A549 (cell line): ENCODE data around the gene PSD2. TPM values are rescaled to one million over a fixed set of nuclear protein-coding genes. Genes with fewer than 3 reads are reported as not detected.

Experiments
- ATAC-seq, 2 experiments: fragments of 200-7000 bp in 1 of 2; fragments of >200 bp in 1 of 2; cut with Nextera tagmentation in 1 of 2; cut with Tn5 transposase in 1 of 2; 3 replicates each; pipeline versions ENCODE4 v1.8.0 to v1.9.1; 2018 to 2020; ENCODE audit warnings: mild to moderate bottlenecking in 1 of 2, moderate library complexity in 1 of 2
- CTCF ChIA-PET: fragments of 300-600 bp; sonication (Branson Sonifier 250); formaldehyde crosslinking; extraction: SDS; loops from one replicate; lab custom pipeline; 2021; ENCODE audit warnings: antibody characterized with exemption, inconsistent platforms; lab: Yijun Ruan, JAX
- POLR2A ChIA-PET: fragments of 350-600 bp; formaldehyde crosslinking; extraction: SDS; loops from one replicate; lab custom pipeline; 2021; ENCODE audit warnings: antibody characterized with exemption, inconsistent platforms; lab: Yijun Ruan, JAX
- DNase-seq, 2 experiments: peaks; one replicate each; pipeline versions ENCODE4 v3.0.0 to v3.0.0-alpha.2; 2011 to 2016; ENCODE audit warnings: low read depth in 1 of 2, low spot score in 1 of 2
- FAIRE-seq: peaks from 2 replicates; lab custom pipeline; 2011; peaks lifted over from hg19 to GRCh38; lab: Jason Lieb, UNC
- H3K27ac ChIP-seq, 2 experiments: fragments of >200 bp; sonication (Bioruptor Twin); formaldehyde crosslinking; 3 replicates each; pipeline ENCODE4 v1.5.1; 2016 to 2017
- H3K4me1 ChIP-seq: fragments of >200 bp; sonication (Bioruptor Twin); formaldehyde crosslinking; 3 replicates; pipeline ENCODE4 v1.6.1; 2016
- H3K4me2 ChIP-seq: fragments of >200 bp; sonication (Bioruptor Twin); formaldehyde crosslinking; 3 replicates; pipeline ENCODE4 v1.6.1; 2016
- H3K4me3 ChIP-seq: fragments of >200 bp; sonication (Bioruptor Twin); formaldehyde crosslinking; 3 replicates; pipeline ENCODE4 v1.5.1; 2016
- H3K9me3 ChIP-seq: fragments of >200 bp; sonication (Bioruptor Twin); formaldehyde crosslinking; 3 replicates; pipeline ENCODE4 v1.6.1; 2016
- CBX8 ChIP-seq: fragments of 200-600 bp; sonication (generic); IDR thresholded peaks from 2 replicates; pipeline ENCODE4 v1.6.1; 2016
- CEBPB ChIP-seq, 2 experiments: fragments of >200 bp in 1 of 2; sonication (Bioruptor Twin) in 1 of 2; formaldehyde crosslinking in 1 of 2; IDR thresholded peaks; 2 replicates each; pipeline ENCODE4 v1.6.1; 2012 to 2016
- E2F6 ChIP-seq: IDR thresholded peaks from 2 replicates; pipeline ENCODE4 v1.6.1; 2012; ENCODE audit warnings: low read depth, borderline replicate concordance
- ELK1 ChIP-seq: fragments of 150-350 bp; IDR thresholded peaks from 2 replicates; pipeline ENCODE4 v1.6.1; 2014; ENCODE audit warnings: low read depth, mild to moderate bottlenecking, low read length
- ESRRA ChIP-seq: fragments of 150-350 bp; IDR thresholded peaks from 2 replicates; pipeline ENCODE4 v1.6.1; 2014; ENCODE audit warnings: mild to moderate bottlenecking, low read length, borderline replicate concordance
- HMGXB4 ChIP-seq: fragments of 250-450 bp; sonication (Bioruptor Pico); IDR thresholded peaks from 2 replicates; pipeline ENCODE4 v1.5.0; 2021; ENCODE audit warnings: mild to moderate bottlenecking, moderate library complexity, borderline replicate concordance
- HOXB13 ChIP-seq: fragments of 250-450 bp; sonication (Bioruptor Pico); IDR thresholded peaks from 2 replicates; pipeline ENCODE4 v1.5.0; 2020; ENCODE audit warnings: low read depth, mild to moderate bottlenecking, moderate library complexity
- JUN ChIP-seq, 2 experiments: fragments of >200 bp; sonication (Bioruptor Twin); formaldehyde crosslinking; IDR thresholded peaks; 2 replicates in 1 of 2; 3 replicates in 1 of 2; pipeline ENCODE4 v1.6.1; 2016 to 2017
- KDM5A ChIP-seq: fragments of 200-600 bp; sonication (generic); IDR thresholded peaks from 2 replicates; pipeline ENCODE4 v1.6.1; 2016; ENCODE audit warnings: antibody characterized with exemption, mild to moderate bottlenecking
- NR3C1 ChIP-seq: fragments of >200 bp; sonication (Bioruptor Twin); formaldehyde crosslinking; IDR thresholded peaks from 3 replicates; pipeline ENCODE4 v1.6.1; 2017
- REST ChIP-seq: fragments of 200-600 bp; sonication (generic); IDR thresholded peaks from 2 replicates; pipeline ENCODE4 v1.6.1; 2016; ENCODE audit warnings: antibody characterized with exemption, mild to moderate bottlenecking, moderate library complexity
- SREBF2 ChIP-seq: fragments of 450-650 bp; IDR thresholded peaks from 2 replicates; pipeline ENCODE4 v1.6.1; 2014; ENCODE audit warnings: mild to moderate bottlenecking, moderate library complexity
- TP53 ChIP-seq: fragments of 250-450 bp; sonication (Bioruptor Pico); IDR thresholded peaks from 2 replicates; pipeline ENCODE4 v1.5.0; 2021; ENCODE audit warnings: mild to moderate bottlenecking, moderate library complexity
- WGBS: methylation state at CpG from one replicate; pipeline ENCODE4 v1.1.6; 2017; ENCODE audit errors: missing lambda C conversion rate; 5-methylcytosine and 5-hydroxymethylcytosine counted together
- polyA plus RNA-seq, 4 experiments: library from polyadenylated mRNA; depleted of rRNA in 3 of 4; stranded (reverse); fragments of >200 nt; fragmentation: RNase III in 1 of 4; extraction: RNeasy Plus Mini Kit Qiagen cat#74134 plus additional on column Dnase treatment in 1 of 4; gene quantifications; 2 replicates in 3 of 4; 3 replicates in 1 of 4; pipeline ENCODE4 v1.2.3, GENCODE V29; 2011 to 2017

The PSD2 gene
- polyA plus RNA-seq, 2 of the 4 experiments (the other 2 are of a cell fraction), result 0.05 TPM; not detected in 1

GRCh38 chr5:139769477-139769876 lies 26.1 kb upstream of the PSD2 start (continued):
- no peak for TF ChIP-seq REST
- no peak for TF ChIP-seq CEBPB (IDR thresholded peaks at IDR 0.05)
- TF ChIP-seq TP53 (CRISPR knock-in tag), result no peak
- no peak for TF ChIP-seq ESRRA
- TF ChIP-seq CBX8, result no peak
- no peak for TF ChIP-seq JUN (IDR thresholded peaks at IDR 0.05)
- TF ChIP-seq, all 56 proteins: peak for 0

GRCh38 chr5:139770722-139771121 lies 24.9 kb upstream of the PSD2 start:
- no peak overlapping the region for H3K4me3 ChIP-seq
- H3K4me2 ChIP-seq, result no peak overlapping the region
- ATAC-seq (no peak), DNase-seq (no peak), FAIRE-seq (no peak)
- H3K27ac ChIP-seq, result no peak overlapping the region
- CTCF ChIA-PET, result interaction anchor here (1.1 to 9.0 kb wide), 8 partner anchors 9 to 198 kb away, joined by 3 to 267 read pairs (median 5); no protein-coding TSS in a partner anchor
- POLR2A ChIA-PET, result no interaction called here
- 57% methylated on average over 2 of the region's 2 CpGs for WGBS
- TF ChIP-seq NR3C1, result no peak
- no peak for TF ChIP-seq HOXB13 (CRISPR knock-in tag)
- TF ChIP-seq CBX8, result no peak
- no peaks in the 10 kb centered on the region for H3K4me1 ChIP-seq
- H3K9me3 ChIP-seq, result no peaks in the 10 kb centered on the region

- CTCF ChIA-PET, result interaction anchor here (0.7 to 9.0 kb wide), 6 partner anchors 9 to 350 kb away, joined by 3 to 267 read pairs (median 3); no protein-coding TSS in a partner anchor
- H3K27ac ChIP-seq, result no peak overlapping the region
- H3K9me3 ChIP-seq, result no peaks in the 10 kb centered on the region
- WGBS, result 75% methylated on average over 8 of the region's 8 CpGs
- no peak for ATAC-seq
- no peak overlapping the region for H3K4me3 ChIP-seq
- no peak for DNase-seq
- no peak for FAIRE-seq
- POLR2A ChIA-PET, result no interaction called here
- no peak for TF ChIP-seq E2F6
- no peak for TF ChIP-seq SREBF2
- TF ChIP-seq HMGXB4, result no peak
- TF ChIP-seq KDM5A, result no peak
- no peak for TF ChIP-seq ELK1
- H3K4me1 ChIP-seq, result no peaks in the 10 kb centered on the region
- H3K4me2 ChIP-seq, result no peak overlapping the region
These were observed 23.4 kb upstream of the PSD2 start for GRCh38 chr5:139772089-139772791.
